C4-2B (cell line): Measurements from ENCODE around the gene ANKRD18B.
A peak's percentile ranks its signal among the peaks of the same experiment; 100 is the strongest.
"Not testable (repeated sequence)": the region's sequence is repeated elsewhere in the genome, so short reads cannot be mapped to it uniquely, and the experiment has no call there.

Experiments
- H3K27ac ChIP-seq: fragments of 450-650 bp; 2 replicates; pipeline ENCODE4 v1.5.1; 2017
- CTCF ChIP-seq: fragments of 450-650 bp; conservative IDR thresholded peaks from 2 replicates; pipeline ENCODE4 v1.5.1; 2017; ENCODE audit warnings: mild to moderate bottlenecking
- ZFX ChIP-seq: fragments of 450-650 bp; IDR thresholded peaks from 2 replicates; pipeline ENCODE4 v1.6.1; 2017

ANKRD18B gene

GRCh38 chr9:33523397-33524305 is at the start of gene ANKRD18B:
ANKRD18B (plus strand) TSS chr9:33524251; CDS start chr9:33524490, 239 bp downstream.
- H3K27ac ChIP-seq = not testable (repeated sequence)

DNA sequence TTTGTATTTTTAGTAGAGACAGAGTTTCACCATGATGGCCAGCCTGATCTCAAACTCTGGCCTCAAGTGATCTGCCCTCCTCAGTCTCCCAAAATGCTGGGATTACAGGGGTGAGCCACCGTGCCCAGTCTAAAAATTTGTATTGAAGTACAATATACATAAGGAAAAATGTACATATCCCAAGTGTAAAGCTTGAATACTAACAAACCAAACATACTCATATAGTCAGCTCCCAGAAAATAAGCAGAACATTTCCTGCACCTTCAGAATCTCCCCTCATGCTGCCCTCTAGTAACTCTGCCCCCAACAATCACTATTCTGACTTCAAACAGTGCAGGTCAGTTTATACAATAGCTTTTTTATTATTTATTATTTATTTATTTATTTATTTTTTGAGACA is 48.7 kb upstream of the ANKRD18B start:
- TF ChIP-seq CTCF = no peak
- no peak for TF ChIP-seq ZFX
- no peak overlapping the region for H3K27ac ChIP-seq

DNA sequence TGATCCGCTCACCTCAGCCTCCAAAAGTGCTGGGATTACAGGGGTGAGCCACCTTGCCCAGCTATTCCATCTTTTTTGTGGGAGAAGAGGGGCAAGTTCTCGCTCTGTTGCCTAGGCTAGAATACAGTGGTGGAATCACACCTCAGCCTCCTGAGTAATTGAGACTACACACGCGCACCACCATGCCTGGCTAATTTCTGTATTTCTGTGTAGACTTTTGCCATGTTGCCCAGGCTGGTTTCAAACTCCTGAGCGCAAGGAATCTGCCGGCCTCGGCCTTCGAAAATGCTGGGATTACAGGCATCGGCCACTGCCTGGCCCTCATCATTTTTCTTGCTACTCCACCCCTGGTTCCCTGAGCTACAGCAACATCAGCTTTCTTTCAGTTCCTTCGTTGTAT is 47.5 kb upstream of the ANKRD18B start:
- H3K27ac ChIP-seq = no peak overlapping the region
- TF ChIP-seq ZFX (no peak), CTCF (no peak)

- no peak overlapping the region for H3K27ac ChIP-seq
- TF ChIP-seq CTCF (no peak), ZFX (no peak)
Measured at GRCh38 chr9:33480106-33480505, 43.9 kb upstream of the ANKRD18B start.

GRCh38 chr9:33480976-33481375 is 43.1 kb upstream of the ANKRD18B start:
- TF ChIP-seq CTCF (no peak), ZFX (no peak)
- H3K27ac ChIP-seq = no peak overlapping the region

DNA sequence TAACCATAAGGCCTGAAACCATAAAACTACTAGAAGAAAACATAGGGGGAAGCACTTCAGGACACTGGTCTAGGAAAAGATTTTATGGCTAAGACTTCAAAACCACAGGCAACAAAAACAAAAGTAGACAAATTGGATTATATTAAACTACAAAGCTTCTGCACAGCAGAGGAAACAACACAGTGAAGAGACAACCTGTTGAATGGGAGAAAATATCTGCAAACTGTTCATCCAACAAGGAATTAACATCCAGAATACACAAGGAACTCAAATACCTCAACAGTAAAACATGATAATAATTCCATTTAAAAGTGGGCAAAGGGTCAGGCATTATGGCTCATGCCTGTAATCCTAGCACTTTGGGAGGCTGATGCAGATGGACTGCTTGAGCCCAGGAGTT is 38.7 kb upstream of the ANKRD18B start:
- not testable (repeated sequence) for H3K27ac ChIP-seq

DNA sequence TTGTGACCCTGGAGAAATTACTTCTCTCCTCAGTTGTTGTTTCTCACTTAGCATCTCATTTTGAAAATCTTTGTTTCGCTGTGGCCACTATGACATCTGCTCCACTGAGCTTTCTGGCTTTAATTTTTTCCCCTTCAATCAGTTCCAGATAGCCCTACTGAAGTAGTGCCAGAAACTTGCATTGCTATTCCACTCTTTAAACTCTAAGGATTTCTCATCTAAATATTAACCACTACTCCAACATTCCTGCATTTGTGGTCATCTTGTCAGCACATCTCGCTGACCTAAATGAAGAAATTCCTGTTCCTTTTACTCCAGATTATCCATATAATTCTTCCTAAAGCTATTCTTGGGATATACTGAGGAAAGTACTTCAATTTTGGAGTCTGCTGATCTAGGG is 35.0 kb upstream of the ANKRD18B start:
- H3K27ac ChIP-seq = no peak overlapping the region
- TF ChIP-seq ZFX (no peak), CTCF (no peak)

DNA sequence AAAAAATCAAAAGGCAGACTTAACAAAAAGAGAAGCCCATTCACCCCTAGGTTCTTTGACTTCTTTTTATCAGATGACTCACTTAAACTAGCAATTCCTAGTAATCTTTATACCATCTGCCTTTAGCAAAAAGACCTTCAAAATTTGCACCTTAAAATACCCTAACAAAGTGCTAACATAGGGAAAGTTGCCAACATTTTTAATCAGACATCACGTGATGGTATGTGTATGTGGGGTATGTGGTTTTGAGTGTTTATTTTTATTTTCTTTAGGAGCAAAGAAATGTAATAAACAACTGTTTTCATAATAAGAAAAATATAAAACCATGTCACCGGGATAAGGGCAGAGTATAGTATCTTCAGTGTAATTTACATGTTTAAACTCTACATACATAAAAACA is 30.2 kb upstream of the ANKRD18B start:
- H3K27ac ChIP-seq = not testable (repeated sequence)

- H3K27ac ChIP-seq = no peak overlapping the region
- TF ChIP-seq ZFX (no peak), CTCF (peak; percentile 37)
Measured at GRCh38 chr9:33498387-33498786, 25.7 kb upstream of the ANKRD18B start.
